Stimulated activated CD8-positive, alpha-beta memory T cell treated with anti-CD3 and anti-CD28 coated beads, Interleukin-4, amount 100 ng/mL, for 1 hour (primary cell): ENCODE data around the gene CTNNA3.

Source experiments
- DNase-seq, 2 donors: peaks; one replicate each; pipeline ENCODE4 v3.0.0-alpha.2; 2020; ENCODE audit warnings: low read depth in 2 of 2, low spot score in 1 of 2

The CTNNA3 gene

DNA sequence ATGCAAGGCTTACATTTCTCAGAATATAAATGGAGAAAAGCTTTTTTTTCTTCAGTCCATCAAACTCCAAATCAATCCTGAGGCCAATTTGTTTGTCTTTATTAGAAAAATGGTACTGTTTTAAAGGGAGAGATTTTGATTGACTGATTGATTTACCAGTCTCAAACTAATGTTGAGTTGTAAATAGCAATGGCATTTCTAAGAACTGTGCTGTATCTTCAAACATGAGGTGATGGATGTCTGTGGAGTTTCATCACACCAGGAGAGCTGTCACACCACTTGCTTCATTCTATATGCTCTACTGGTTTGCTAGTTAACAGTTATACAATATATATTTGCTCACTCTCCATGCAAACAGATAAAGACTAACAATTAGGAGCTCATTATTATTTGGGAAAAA is 809.1 kb downstream of the CTNNA3 start:
- DNase-seq = no peak

DNA sequence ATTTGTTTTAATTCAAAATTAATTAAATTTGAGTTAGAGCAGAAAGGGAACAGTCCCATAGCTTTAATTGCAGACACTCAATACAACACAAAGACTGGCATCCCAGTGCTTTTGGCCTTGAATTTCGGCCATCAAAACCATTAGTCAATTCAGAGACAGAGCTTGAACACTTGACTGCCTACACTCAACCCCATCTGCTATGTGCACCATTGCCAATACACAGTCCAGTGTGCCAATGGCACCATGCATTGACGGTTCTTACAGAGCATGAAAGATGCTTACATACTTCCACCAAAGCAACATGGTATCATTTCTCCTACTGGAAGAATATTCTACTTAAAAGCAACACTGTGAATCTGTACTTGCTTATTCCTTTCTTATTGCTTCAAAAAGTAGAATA is 813.7 kb downstream of the CTNNA3 start:
- DNase-seq = no peak

DNA sequence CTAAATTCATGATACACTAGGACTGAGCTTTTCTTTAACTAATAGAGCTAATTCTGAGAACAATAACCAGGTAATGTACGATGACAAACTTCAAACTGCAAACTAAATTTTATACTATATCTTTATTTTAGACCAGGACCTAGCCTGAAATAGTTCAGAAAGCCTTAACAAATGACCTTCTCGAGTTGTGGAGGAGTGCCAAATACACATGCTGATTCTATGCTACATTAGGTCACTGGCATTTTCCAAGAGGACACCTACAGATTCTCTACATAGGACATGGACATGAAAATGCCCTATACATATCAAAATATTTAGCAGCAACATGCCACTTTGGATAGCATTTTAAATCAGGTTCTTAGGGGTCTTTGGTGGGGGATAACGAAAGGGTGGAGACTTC is 814.2 kb downstream of the CTNNA3 start:
- DNase-seq = no peak

DNA sequence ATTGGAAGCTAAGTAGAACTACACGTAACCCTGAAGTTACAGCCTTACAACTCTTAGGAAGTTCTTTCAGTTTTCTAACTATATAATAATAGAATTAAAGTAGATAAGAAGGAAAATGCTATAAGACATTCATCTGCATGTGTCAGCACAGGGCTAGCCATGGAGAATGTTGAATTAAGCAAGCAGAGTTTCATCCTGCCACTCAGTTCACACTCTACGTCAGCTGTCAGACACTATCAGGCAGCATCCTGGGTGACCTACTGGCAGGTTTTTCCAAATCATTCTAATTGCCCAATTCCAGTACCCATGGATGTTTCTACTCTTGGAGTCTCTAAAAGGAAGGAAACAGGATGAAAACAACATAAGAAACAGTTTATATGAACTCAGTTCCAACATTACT is 815.2 kb downstream of the CTNNA3 start:
- DNase-seq = no peak

DNA sequence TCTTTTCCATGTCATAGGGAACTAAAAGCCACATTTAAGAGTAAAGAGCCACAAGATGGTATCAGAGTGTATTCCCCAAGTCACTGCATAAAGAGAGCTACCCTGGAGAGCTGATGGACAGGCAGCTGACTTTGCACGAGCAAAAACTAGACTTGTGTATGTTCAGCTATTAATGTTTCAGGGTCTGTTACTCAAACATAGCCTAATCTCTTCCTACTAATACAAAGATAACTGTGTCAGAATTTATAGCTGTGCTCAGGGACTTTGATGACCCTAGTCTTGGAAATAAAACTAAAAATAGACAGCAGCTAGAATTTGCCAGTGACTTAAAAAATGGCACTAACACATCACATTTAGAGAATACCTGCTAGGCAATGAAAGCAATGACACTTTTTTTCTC is 815.7 kb downstream of the CTNNA3 start:
- no peak for DNase-seq

DNA sequence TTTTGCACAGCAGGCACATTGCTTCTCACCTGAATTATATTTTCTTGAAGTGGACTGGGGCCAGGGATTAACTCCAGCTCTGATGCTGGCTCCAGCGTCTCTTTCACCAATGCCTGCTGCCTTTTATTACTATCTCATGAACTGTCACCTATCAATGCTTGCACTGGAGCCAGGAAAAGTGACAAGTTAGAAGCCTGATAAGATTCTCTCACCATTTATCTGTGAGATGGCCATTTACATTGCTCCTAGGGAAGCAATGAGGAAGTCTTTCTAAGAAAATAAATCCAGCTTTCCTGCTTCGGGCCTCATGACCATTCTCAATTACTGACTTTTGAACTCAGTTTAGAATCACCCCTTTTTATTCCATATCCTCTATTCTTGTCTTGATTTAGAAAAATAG is 818.6 kb downstream of the CTNNA3 start:
- DNase-seq = no peak

DNA sequence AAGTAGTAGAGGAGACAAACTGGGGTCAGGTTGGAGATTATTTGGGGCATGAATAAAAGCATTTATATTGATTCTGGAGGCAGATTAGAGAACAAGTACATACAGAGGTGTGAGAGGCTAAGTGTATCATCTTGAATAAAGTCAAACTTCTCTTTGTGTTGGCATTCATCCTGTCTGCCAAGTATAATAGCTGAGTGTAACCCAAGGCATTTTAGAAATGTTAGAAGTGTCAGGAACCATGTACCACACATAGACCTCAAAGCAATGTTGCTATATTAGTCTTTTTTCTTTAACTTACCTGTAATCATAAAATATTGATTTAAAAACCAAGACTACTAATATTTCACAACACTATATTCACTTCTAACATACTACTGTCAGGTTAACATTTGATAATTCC is 826.4 kb downstream of the CTNNA3 start:
- no peak for DNase-seq

DNA sequence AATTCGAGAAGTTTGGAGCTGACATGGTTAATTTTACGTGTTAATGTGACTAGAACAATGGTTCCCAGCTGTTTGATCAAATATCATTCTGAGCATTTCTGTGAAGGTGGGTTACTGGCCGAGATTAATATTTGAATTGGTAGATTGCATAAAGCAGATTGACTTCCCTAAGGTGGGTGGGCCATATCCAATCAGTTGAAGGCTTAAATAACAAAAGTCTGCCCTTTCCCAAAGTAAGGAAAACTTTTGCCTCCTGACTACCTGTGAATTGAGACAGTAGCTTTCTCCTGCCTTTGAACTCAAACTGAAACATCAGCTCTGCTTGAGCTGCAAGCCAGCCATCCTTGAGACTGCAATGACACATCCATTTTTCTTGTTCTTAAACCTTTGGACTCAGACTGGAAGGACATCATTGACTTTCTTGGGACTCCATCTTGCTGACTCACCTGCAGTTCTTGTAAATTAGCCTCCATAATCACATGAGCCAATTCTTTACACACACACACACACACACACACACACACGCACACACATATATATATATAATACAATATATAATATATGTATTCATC is 833.2 kb downstream of the CTNNA3 start:
- DNase-seq = no peak

DNA sequence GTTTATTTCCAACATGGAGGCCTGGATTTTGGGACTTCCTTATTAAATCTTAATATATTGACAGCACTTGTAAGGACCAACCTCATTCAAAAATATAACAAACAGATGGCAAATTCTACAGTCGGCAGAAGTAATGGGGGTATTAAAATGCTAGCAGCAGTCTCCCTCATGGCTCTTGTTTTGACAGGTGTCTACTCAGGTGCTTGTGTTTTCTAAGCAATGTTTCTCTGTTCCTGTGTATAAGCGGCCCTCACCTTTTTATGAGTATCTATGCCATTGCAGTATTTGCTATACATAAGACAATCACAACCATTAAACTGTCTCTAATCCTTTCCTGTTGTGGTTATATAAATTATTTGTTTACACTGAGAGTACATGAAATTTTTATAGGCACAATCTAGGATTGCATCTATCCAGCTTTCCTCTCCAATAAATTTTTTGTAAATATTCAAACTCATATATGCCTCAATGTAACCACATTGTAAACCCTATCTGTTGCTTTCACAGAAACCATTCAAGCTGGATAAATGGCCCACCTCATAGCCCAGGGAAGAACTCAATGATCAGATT is 835.5 kb downstream of the CTNNA3 start:
- DNase-seq = no peak

DNA sequence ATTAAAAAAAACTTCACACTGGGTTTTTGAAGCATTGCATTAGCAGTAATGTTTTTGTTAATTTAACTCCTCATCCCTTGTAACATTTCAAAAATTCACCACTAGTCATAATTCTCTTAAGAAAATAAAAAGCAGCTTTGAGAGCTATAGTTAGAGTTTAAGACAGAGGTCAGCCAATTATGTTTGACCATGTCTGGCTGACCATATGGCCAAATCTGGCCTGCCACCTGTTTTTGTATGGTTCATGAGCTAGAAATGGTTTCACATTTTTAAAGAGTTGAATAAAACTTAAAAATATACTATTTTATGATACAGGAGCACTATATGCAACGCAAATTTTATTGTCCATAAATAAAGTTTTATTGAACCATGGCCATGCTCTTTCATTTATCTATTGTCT is 843.2 kb downstream of the CTNNA3 start:
- no peak for DNase-seq

DNA sequence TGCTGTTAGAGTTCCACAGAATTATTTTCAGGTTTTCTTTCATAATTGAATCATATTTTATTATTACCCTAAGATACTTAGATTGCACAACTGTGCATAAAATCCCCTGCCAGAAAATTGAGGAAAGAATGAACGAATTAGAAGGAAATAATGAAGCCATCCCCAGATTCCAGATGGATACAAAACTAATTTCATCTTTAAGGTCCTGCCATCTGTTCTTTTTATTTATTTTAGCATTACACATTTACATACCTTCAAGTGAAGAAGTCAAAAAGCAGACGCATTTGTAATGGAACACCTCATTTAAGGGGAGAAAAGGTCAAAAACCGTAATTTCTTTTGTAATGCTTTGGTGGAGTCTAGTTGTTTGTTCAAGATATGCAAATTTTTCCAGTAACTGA is 847.1 kb downstream of the CTNNA3 start:
- DNase-seq = no peak

DNA sequence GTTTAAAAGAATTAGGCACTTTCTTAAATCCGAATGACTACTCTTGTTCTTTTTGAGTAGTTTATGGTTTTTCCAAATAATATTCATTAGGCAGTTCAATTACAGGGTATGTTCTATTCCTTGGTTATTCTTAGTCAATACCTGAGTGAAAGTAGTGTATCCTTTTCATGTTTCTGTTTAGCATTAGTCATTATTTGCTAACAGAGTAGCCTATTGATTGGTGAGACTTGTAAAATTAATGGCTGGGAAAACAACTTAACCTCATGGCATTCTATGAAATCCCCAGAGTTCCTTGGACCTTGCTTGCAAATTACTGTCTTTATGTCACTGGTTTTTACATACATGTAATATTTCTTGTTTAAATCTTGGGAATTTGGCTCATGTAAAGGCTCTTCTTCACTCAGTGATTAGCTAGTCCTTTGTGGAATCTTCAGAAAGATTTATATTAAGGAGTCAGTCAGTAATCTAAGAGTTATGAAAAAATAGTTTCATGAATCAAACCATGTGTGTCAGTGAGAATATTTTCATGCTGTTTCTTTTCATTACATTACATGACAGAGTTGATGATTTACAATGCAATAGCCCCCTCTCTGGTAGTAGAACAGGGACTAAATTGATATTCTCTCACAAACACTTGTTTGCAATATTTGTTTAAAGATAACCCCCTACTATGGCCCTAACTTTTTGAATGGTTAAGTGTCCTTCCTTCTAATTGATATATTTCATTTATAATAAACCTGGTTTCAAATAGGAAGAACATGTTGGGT is 851.6 kb downstream of the CTNNA3 start:
- no peak for DNase-seq

DNA sequence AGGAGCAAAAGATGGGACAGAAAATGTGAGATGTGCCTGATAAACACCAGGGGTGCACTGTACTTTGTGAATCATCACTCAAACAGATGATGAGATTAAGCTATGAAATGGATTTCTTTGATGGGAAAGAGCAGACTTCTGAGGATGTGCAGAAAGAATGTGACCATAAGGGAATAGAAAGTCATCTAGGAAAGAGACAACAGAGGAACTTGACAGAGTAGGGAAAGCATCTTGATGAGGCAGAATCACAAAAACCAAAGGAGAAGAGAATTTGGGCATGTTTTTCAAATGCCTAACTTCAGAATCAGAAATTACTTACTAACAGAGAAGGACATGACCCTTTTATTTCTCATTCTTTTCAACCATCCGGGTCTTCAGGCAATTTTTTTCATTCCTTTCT is 852.6 kb downstream of the CTNNA3 start:
- DNase-seq = no peak

DNA sequence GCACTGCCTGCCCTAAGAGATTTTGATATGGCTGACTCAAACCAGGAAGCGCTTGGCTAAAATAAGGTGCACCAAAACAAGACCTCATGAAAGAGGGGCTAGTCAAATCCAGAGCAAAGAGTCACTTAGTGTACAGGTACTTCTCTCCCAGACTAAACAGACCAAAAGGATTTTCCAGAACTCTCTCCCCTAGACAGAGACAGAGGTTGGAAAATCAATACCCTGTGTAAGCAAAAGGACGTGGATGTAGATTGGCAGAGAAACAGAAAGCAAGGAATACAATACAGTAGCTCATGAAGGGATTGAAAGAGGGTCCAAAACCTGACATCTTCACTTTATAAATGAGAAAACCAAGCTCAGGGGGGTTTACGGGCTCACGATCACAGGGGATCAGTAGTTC is 853.1 kb downstream of the CTNNA3 start:
- DNase-seq = no peak

DNA sequence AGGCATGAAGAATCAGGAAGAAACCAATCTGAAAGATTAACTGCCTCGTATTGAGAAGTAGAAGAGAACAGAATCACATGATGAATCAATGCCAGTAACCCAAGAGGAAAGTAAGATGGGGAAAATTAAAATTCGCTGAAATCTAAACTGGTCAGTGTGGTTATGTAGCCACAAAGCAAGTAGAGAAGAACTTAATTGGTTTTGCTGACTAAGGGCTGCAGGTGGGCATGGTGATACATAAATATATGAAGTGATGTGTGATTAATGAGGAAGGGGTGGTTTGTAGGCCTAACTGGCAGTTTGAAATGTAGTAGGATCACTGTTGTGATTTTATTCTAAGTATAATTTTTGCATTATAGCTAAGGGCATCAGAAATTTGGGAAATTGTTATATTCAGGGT is 853.6 kb downstream of the CTNNA3 start:
- no peak for DNase-seq

DNA sequence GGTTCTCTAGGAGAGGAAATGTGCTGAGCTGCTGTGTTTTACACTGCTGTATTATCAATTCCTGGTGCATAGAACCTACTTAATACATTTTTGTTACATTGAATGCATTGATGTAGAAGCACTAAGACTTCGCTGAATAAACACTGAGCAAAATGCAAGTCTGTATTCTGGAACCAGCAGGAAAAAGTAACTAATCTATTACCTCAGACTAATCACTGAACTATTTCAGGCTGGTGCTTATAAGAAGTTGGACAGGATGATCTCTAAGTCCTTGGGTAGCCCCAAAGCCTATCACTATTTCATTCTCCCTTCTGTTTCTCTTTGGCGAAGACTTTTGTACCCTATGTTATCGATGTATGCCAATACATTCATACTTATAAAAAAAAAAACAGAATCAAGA is 857.3 kb downstream of the CTNNA3 start:
- DNase-seq = no peak

DNA sequence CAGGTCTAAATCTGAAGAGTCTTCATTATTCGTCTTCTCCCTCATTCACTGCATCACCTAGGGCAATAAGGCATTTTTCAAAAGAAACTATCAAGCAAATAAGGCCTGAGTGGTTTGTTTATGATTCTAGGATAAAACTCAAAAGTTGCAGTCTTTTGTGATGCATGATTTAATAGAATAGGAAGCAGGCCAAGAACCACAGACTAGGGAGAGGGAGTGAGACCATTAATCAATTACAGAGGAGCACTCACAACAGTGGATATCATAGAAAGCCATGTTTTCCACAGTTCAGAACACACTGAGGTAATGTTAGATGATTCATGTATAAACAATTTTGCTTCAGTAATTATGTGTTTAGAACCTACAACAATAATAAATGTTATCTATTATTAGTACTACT is 858.0 kb downstream of the CTNNA3 start:
- DNase-seq = no peak

DNA sequence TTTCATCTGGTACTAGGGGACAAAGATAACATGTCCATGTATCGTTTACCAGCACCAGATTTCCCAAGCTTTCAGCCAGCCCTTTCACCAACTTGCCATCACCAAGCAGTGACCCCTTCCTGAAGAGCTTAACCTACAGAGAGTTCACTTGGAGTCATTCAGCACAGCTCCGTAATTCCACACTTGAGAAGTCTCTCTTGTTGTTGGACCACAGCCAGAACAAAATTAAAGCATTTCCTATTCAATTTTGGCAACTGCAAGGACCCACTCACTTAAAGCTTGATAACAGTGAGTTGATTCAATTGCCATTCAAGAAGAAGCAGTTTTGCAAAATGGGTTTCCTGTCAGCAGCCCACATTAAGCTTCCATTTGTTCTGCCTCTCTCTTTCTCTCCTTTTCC is 858.7 kb downstream of the CTNNA3 start:
- no peak for DNase-seq

DNA sequence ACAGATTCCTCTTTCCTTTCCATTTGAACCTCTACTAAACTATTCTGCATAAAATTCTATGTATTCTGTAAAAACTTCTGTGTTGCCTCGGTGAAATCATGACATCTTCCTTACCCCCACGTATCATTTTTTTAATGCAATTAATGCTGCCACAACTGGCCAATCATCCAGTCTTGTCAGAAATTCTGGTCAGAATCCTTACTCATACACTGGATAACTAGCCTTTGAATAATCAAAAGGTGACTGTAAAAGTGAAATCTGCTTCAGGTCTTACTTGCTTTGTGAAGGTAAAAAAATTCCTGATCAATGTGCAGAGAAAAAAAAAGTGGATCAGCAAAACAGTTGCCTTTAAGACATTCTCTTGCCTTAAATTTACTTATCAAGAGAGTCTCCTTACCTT is 859.2 kb downstream of the CTNNA3 start:
- no peak for DNase-seq

DNA sequence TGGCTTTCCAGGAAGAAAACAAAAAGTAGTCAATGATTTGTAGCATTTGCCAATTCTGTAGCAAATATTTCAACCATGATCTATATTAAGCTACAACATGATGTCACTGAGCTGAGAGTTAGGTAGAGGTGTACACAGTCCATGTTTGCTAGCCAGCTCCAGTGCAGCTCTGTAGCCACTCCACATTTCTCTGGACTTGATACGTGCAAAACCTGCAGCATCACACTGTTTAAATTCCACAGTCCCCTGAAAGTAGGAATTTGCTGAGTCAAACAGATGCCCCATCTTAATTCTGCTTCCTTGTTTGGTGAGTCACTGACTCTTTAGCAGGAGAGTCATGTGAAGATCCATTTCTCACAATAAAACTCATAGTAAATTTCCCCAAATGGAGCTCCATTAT is 859.9 kb downstream of the CTNNA3 start:
- no peak for DNase-seq

DNA sequence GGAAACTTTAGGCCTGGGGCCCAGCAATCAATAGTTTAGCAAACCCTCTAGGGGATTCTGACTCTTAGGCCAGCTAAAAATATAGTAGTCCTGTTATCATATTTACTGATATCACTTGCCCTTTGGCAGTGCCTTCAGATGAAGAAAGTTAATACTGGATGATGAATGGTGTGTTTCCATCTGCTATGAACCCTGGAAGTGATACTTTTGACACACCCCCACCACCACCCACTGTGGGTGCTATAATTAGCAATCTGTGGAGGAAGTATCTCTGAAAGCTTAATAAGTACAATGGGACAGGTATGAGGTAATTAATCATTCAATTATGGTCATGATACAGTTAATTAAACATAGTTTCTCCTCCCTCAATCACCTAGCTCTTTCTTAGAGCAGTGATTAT is 860.6 kb downstream of the CTNNA3 start:
- DNase-seq = no peak

DNA sequence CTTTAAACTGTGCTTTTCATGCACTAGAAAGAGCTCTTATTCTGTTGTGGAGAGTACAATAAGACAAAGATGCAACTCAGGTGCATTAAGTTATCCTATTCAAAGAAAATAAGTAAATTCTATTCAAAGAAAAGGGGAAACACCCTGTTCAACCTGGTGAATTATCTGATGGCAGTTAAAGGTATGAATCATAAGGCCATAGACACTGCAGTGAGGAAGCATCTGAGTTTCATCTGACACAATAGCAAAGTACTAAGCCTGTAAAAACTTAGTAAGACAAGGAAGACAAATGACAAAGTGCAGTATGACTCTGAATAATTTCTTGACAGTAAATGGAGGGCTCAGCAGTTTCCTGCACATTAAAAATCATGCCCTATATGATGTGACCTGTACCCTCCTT is 861.2 kb downstream of the CTNNA3 start:
- DNase-seq = no peak

DNA sequence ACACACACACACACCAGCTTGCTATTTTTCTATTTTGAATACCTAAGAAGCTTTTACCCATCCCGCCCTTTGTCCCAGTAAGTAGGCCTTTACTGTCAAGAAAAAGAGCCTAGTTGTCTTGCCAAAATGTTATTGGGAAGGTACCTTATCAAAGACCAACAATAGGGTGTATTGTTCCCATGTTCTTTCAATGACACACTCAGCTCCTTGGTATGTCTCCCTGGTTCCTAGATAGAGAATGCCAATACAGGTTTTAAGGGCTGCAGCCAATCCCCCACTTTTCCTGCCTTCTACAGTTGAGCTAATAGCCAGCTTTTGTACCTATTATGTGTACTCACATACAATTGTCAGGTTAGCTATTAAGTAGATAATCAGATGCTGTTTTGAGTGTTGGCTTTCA is 862.1 kb downstream of the CTNNA3 start:
- no peak for DNase-seq
